AG09319 (cell line): Measurements from ENCODE around the gene OR56B1.

Source experiments
- DNase-seq: peaks from one replicate; pipeline ENCODE4 v3.0.0-alpha.2; 2010; ENCODE audit warnings: low read depth; ENCODE audit errors: extremely low read depth
- CTCF ChIP-seq: IDR thresholded peaks from 2 replicates; pipeline ENCODE4 v1.5.1; 2011; ENCODE audit warnings: low read depth, mild to moderate bottlenecking, inconsistent platforms, low read length, moderate library complexity

OR56B1 gene

GRCh38 chr11:5727691-5728090 is 8.6 kb upstream of the OR56B1 start:
- no peak for TF ChIP-seq CTCF
- no peak for DNase-seq

GRCh38 chr11:5737091-5737490 is 843 bp downstream of the OR56B1 start:
- no peak for TF ChIP-seq CTCF
- DNase-seq: no peak

- TF ChIP-seq CTCF: no peak
- DNase-seq: no peak
These were observed 1.6 kb downstream of the OR56B1 start for GRCh38 chr11:5737670-5738392.

- no peak for DNase-seq
- no peak for TF ChIP-seq CTCF
These were observed 2.2 kb downstream of the OR56B1 start for GRCh38 chr11:5738431-5738830.

- DNase-seq: no peak
- no peak for TF ChIP-seq CTCF
These were observed 10.4 kb downstream of the OR56B1 start for GRCh38 chr11:5746614-5747013.

GRCh38 chr11:5749836-5750235 is 13.6 kb downstream of the OR56B1 start:
- TF ChIP-seq CTCF: no peak
- DNase-seq: no peak

- no peak for TF ChIP-seq CTCF
- no peak for DNase-seq
These were observed 17.7 kb downstream of the OR56B1 start, which contains the start of gene OR52N4 for GRCh38 chr11:5753943-5754342. OR52N4 (plus strand) TSS chr11:5754243; CDS start chr11:5754741, 498 bp downstream.
